Smooth muscle cell (in vitro differentiated cells): ENCODE measurements around the gene SEC14L6. TPM values are rescaled to one million over a fixed set of nuclear protein-coding genes. Genes with fewer than 3 reads are reported as not detected.
"Not testable (repeated sequence)": the region's sequence is repeated elsewhere in the genome, so short reads cannot be mapped to it uniquely, and the experiment has no call there.

Source experiments
- DNase-seq: peaks from one replicate; lab custom pipeline; 2025; ENCODE audit not compliant: unreplicated experiment; lab: John Stamatoyannopoulos, UW
- H2AFZ ChIP-seq: fragments of 200-600 bp; sonication (generic); 2 replicates; pipeline ENCODE4 v1.6.0; 2016; ENCODE audit warnings: antibody characterized with exemption, low read depth, mild to moderate bottlenecking
- H3F3A ChIP-seq: fragments of 200-600 bp; sonication (generic); 2 replicates; pipeline ENCODE4 v1.6.0; 2017; ENCODE audit warnings: antibody characterized with exemption, low read depth
- H3K27ac ChIP-seq: fragments of 200-600 bp; sonication (generic); 2 replicates; pipeline ENCODE4 v1.5.1; 2016; ENCODE audit warnings: low read depth, mild to moderate bottlenecking
- H3K27me3 ChIP-seq: fragments of 200-600 bp; sonication (generic); 2 replicates; pipeline ENCODE4 v1.6.1; 2016; ENCODE audit warnings: low read depth, mild to moderate bottlenecking
- H3K36me3 ChIP-seq: fragments of 200-600 bp; sonication (generic); 2 replicates; pipeline ENCODE4 v1.5.1; 2016; ENCODE audit warnings: low read depth
- H3K4me1 ChIP-seq: fragments of 200-600 bp; sonication (generic); 2 replicates; pipeline ENCODE4 v1.5.1; 2016; ENCODE audit warnings: low read depth
- H3K4me2 ChIP-seq: fragments of 200-600 bp; sonication (generic); 2 replicates; pipeline ENCODE4 v1.6.0; 2016; ENCODE audit warnings: mild to moderate bottlenecking
- H3K4me3 ChIP-seq: fragments of 200-600 bp; sonication (generic); 2 replicates; pipeline ENCODE4 v1.5.1; 2016; ENCODE audit warnings: mild to moderate bottlenecking
- H3K79me2 ChIP-seq: fragments of 200-600 bp; sonication (generic); 2 replicates; pipeline ENCODE4 v1.6.0; 2016; ENCODE audit warnings: low read depth, mild to moderate bottlenecking
- H3K9ac ChIP-seq: fragments of 200-600 bp; sonication (generic); 2 replicates; pipeline ENCODE4 v1.6.0; 2016; ENCODE audit warnings: low read depth
- H3K9me3 ChIP-seq: fragments of 200-600 bp; sonication (generic); replicated peaks from 2 replicates; pipeline ENCODE4 v1.5.1; 2016; ENCODE audit warnings: low read depth
- H4K20me1 ChIP-seq: fragments of 200-600 bp; sonication (generic); 2 replicates; pipeline ENCODE4 v1.6.0; 2016; ENCODE audit warnings: low read depth
- WGBS: methylation state at CpG from one replicate; pipeline ENCODE4 v1.1.7; 2016; ENCODE audit warnings: low lambda C conversion rate; 5-methylcytosine and 5-hydroxymethylcytosine counted together
- polyA plus RNA-seq: library from polyadenylated mRNA; unstranded; fragments of >200 nt; fragmentation: Nextera tagmentation; extraction: Ambion mirVana; gene quantifications from 2 replicates; pipeline ENCODE4 v1.2.1, GENCODE V29; 2016
- total RNA-seq: library from RNA; depleted of rRNA; stranded (reverse); fragments of >200 nt; gene quantifications from 2 replicates; pipeline ENCODE4 v1.2.3, GENCODE V29; 2014
- TF ChIP-seq, protein P1 (sequence below): fragments of 200-600 bp; sonication (generic); IDR thresholded peaks from 2 replicates; pipeline ENCODE4 v1.5.1; 2017; ENCODE audit warnings: borderline replicate concordance, mild to moderate bottlenecking, antibody characterized with exemption; ENCODE audit not compliant: insufficient read depth, poor library complexity, severe bottlenecking

SEC14L6 gene
- total and polyA plus RNA-seq, 2 experiments from 2014 or later: 0.09 TPM; not detected in 1

- no peaks in the 10 kb centered on the region for H3K4me1 ChIP-seq
- WGBS: 78% methylated on average over 10 of the region's 10 CpGs
Measured at GRCh38 chr22:30568137-30568805, 21.7 kb upstream of the SEC14L6 start.

GRCh38 chr22:30567277-30567676 is 20.7 kb upstream of the SEC14L6 start:
- H3K27me3 ChIP-seq: peaks cover 14% of the 10 kb centered on the region
- not testable (repeated sequence) for H2AFZ ChIP-seq, H3K9me3 ChIP-seq, H3K4me3 ChIP-seq, H3K79me2 ChIP-seq, H3F3A ChIP-seq, H3K36me3 ChIP-seq, H3K4me2 ChIP-seq, H3K9ac ChIP-seq, DNase-seq, H3K4me1 ChIP-seq, H3K27ac ChIP-seq, H4K20me1 ChIP-seq
- 87% methylated on average over 6 of the region's 6 CpGs for WGBS

More at GRCh38 chr22:30568137-30568805, 21.7 kb upstream of the SEC14L6 start:
- no peak overlapping the region for H3K27ac ChIP-seq
- no peak overlapping the region for H3K4me3 ChIP-seq
- no peak overlapping the region for H3K9ac ChIP-seq
- TF ChIP-seq, protein P1, sequence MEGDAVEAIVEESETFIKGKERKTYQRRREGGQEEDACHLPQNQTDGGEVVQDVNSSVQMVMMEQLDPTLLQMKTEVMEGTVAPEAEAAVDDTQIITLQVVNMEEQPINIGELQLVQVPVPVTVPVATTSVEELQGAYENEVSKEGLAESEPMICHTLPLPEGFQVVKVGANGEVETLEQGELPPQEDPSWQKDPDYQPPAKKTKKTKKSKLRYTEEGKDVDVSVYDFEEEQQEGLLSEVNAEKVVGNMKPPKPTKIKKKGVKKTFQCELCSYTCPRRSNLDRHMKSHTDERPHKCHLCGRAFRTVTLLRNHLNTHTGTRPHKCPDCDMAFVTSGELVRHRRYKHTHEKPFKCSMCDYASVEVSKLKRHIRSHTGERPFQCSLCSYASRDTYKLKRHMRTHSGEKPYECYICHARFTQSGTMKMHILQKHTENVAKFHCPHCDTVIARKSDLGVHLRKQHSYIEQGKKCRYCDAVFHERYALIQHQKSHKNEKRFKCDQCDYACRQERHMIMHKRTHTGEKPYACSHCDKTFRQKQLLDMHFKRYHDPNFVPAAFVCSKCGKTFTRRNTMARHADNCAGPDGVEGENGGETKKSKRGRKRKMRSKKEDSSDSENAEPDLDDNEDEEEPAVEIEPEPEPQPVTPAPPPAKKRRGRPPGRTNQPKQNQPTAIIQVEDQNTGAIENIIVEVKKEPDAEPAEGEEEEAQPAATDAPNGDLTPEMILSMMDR: no peak
- DNase-seq: no peak
- no peak overlapping the region for H3K4me2 ChIP-seq
- H3F3A ChIP-seq: no peaks in the 10 kb centered on the region
- no peaks in the 10 kb centered on the region for H3K9me3 ChIP-seq
- H3K79me2 ChIP-seq: no peaks in the 10 kb centered on the region
- peaks cover 14% of the 10 kb centered on the region for H3K27me3 ChIP-seq
- no peaks in the 10 kb centered on the region for H4K20me1 ChIP-seq
- H3K36me3 ChIP-seq: no peaks in the 10 kb centered on the region
- no peak overlapping the region for H2AFZ ChIP-seq

DNA sequence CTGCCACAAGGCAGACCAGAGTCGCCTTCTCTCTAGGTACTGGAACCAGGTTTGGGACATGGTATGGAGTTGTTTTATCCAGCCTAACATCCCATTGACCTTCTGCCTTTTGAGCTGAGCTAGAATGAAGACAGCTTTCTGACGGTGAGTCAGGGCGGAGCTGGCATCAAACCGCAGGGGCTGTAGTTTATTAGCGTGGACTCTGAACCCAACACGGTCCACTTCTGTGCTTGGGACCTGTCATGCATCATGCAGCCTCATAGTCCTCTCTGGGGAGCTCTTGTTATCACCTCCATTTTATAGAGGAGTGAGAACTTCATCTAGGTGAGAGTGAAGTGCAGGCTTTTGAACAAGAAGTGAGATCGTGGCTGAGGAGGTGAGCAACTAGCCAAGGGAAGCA is 19.6 kb upstream of the SEC14L6 start:
- 85% methylated on average over 7 of the region's 7 CpGs for WGBS
- H3K4me3 ChIP-seq: no peak overlapping the region
- TF ChIP-seq, protein P1: no peak

DNA sequence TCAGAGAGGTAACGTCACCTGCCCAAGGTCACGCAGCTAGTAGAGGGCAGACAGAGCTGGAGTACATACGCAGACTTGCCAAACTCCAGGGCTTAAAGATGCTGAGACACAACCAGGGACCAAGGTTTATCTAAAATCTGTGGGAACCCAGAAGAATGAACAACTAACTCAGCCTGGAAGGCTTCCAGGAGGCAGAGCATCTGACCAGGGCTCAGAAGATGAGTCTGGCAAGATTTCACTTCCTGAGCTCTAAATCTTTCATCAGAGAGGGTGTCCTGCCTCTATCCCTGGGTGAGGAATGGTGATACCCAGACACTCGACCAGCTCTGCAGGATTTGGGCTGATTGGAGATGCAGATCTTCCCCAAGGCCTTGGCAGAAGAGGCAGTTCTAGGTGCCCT is 18.8 kb upstream of the SEC14L6 start:
- no peak overlapping the region for H3K27ac ChIP-seq
- H3K79me2 ChIP-seq: no peaks in the 10 kb centered on the region
- H4K20me1 ChIP-seq: no peaks in the 10 kb centered on the region
- 73% methylated on average over 4 of the region's 4 CpGs for WGBS
- no peak overlapping the region for H2AFZ ChIP-seq
- no peak overlapping the region for H3K9ac ChIP-seq
- H3K36me3 ChIP-seq: no peaks in the 10 kb centered on the region
- H3F3A ChIP-seq: no peaks in the 10 kb centered on the region
- no peak for DNase-seq
- H3K27me3 ChIP-seq: peaks cover 14% of the 10 kb centered on the region
- TF ChIP-seq, protein P1: no peak
- H3K4me3 ChIP-seq: no peak overlapping the region
- no peaks in the 10 kb centered on the region for H3K9me3 ChIP-seq
- no peak overlapping the region for H3K4me2 ChIP-seq
- H3K4me1 ChIP-seq: no peaks in the 10 kb centered on the region

More for the DNA sequence above, 19.6 kb upstream of the SEC14L6 start:
- H2AFZ ChIP-seq: no peak overlapping the region
- H3K27ac ChIP-seq: no peak overlapping the region
- no peak overlapping the region for H3K4me2 ChIP-seq
- no peaks in the 10 kb centered on the region for H3K4me1 ChIP-seq
- no peaks in the 10 kb centered on the region for H3K36me3 ChIP-seq
- no peaks in the 10 kb centered on the region for H3K9me3 ChIP-seq
- H3K9ac ChIP-seq: no peak overlapping the region
- no peaks in the 10 kb centered on the region for H3F3A ChIP-seq
- no peaks in the 10 kb centered on the region for H4K20me1 ChIP-seq
- no peaks in the 10 kb centered on the region for H3K79me2 ChIP-seq
- DNase-seq: no peak
- H3K27me3 ChIP-seq: peaks cover 14% of the 10 kb centered on the region
